H9 (cell line): ENCODE results near the gene DDX51. TPM values are rescaled to one million over a fixed set of nuclear protein-coding genes. Genes with fewer than 3 reads are reported as not detected.

Experiments used
- DNase-seq: peaks from one replicate; pipeline ENCODE4 v3.0.0-alpha.2; 2017
- H2AFZ ChIP-seq: one replicate; pipeline ENCODE4 v1.6.1; 2013; ENCODE audit warnings: mild to moderate bottlenecking, low read length, control low read depth, moderate library complexity
- H2AK5ac ChIP-seq: 2 replicates; pipeline ENCODE4 v1.6.1; 2013; ENCODE audit warnings: low read length, control low read depth, mixed read lengths; ENCODE audit not compliant: insufficient read length
- H2BK120ac ChIP-seq: one replicate; pipeline ENCODE4 v1.6.1; 2013; ENCODE audit warnings: low read depth, mild to moderate bottlenecking, low read length, control low read depth, inconsistent platforms; ENCODE audit not compliant: poor library complexity, severe bottlenecking
- H2BK12ac ChIP-seq: 2 replicates; pipeline ENCODE4 v1.6.1; 2013; ENCODE audit warnings: low read length, control low read depth, mixed read lengths, low read depth; ENCODE audit not compliant: insufficient read length
- H2BK15ac ChIP-seq: 2 replicates; pipeline ENCODE4 v1.6.1; 2013; ENCODE audit warnings: low read depth, low read length, control low read depth
- H2BK20ac ChIP-seq: one replicate; pipeline ENCODE4 v1.6.1; 2013; ENCODE audit warnings: low read depth, mild to moderate bottlenecking, low read length, control low read depth, inconsistent platforms; ENCODE audit not compliant: poor library complexity, severe bottlenecking
- H2BK5ac ChIP-seq: 2 replicates; pipeline ENCODE4 v1.6.1; 2013; ENCODE audit warnings: low read length, control low read depth, mixed read lengths; ENCODE audit not compliant: insufficient read length
- H3K14ac ChIP-seq: 2 replicates; pipeline ENCODE4 v1.6.1; 2013; ENCODE audit warnings: low read length, control low read depth; ENCODE audit not compliant: insufficient read depth
- H3K18ac ChIP-seq: 2 replicates; pipeline ENCODE4 v1.6.1; 2013; ENCODE audit warnings: low read depth, mild to moderate bottlenecking, mixed read lengths, low read length, control low read depth; ENCODE audit not compliant: insufficient read length
- H3K23ac ChIP-seq: 2 replicates; pipeline ENCODE4 v1.6.1; 2013; ENCODE audit warnings: low read length, control low read depth, mixed read lengths, low read depth; ENCODE audit not compliant: insufficient read length
- H3K23me2 ChIP-seq: 2 replicates; pipeline ENCODE4 v1.6.1; 2013; ENCODE audit warnings: low read depth, mild to moderate bottlenecking, mixed read lengths, low read length, control low read depth; ENCODE audit not compliant: insufficient read length, poor library complexity, severe bottlenecking
- H3K27ac ChIP-seq: 2 replicates; pipeline ENCODE4 v1.5.1; 2013; ENCODE audit warnings: low read length, control low read depth, mixed read lengths, low read depth; ENCODE audit not compliant: insufficient read length
- H3K27me3 ChIP-seq: 2 replicates; pipeline ENCODE4 v1.6.1; 2013; ENCODE audit warnings: low read length, control low read depth, inconsistent platforms; ENCODE audit not compliant: insufficient read depth
- H3K4ac ChIP-seq: 2 replicates; pipeline ENCODE4 v1.6.1; 2013; ENCODE audit warnings: low read depth, mild to moderate bottlenecking, control low read depth, inconsistent platforms, low read length, moderate library complexity
- H3K4me1 ChIP-seq: 2 replicates; pipeline ENCODE4 v1.6.1; 2013; ENCODE audit warnings: low read length, control low read depth, inconsistent platforms; ENCODE audit not compliant: insufficient read depth
- H3K4me2 ChIP-seq: 2 replicates; pipeline ENCODE4 v1.6.1; 2013; ENCODE audit warnings: low read length, control low read depth, mixed read lengths; ENCODE audit not compliant: insufficient read length, insufficient read depth
- H3K56ac ChIP-seq: 2 replicates; pipeline ENCODE4 v1.6.1; 2013; ENCODE audit warnings: low read depth, mild to moderate bottlenecking, mixed read lengths, low read length, control low read depth; ENCODE audit not compliant: insufficient read length
- H3K79me1 ChIP-seq: 2 replicates; pipeline ENCODE4 v1.6.1; 2013; ENCODE audit warnings: low read depth, mild to moderate bottlenecking, moderate library complexity, low read length, control low read depth, inconsistent platforms; ENCODE audit not compliant: insufficient read depth, poor library complexity, severe bottlenecking
- H3K79me2 ChIP-seq: 2 replicates; pipeline ENCODE4 v1.6.1; 2013; ENCODE audit warnings: low read length, control low read depth, inconsistent platforms; ENCODE audit not compliant: insufficient read depth
- H3K9ac ChIP-seq: 2 replicates; pipeline ENCODE4 v1.6.1; 2013; ENCODE audit warnings: low read length, control low read depth, mixed read lengths; ENCODE audit not compliant: insufficient read length; ENCODE audit errors: extremely low read depth
- H3K9me3 ChIP-seq: one replicate; pipeline ENCODE4 v1.6.1; 2013; ENCODE audit warnings: low read depth, low read length, inconsistent platforms; ENCODE audit not compliant: control insufficient read depth
- H3T11ph ChIP-seq: one replicate; pipeline ENCODE4 v1.6.1; 2013; ENCODE audit warnings: mild to moderate bottlenecking, low read length, control low read depth, inconsistent platforms
- H4K20me1 ChIP-seq: one replicate; pipeline ENCODE4 v1.6.1; 2013; ENCODE audit not compliant: control insufficient read depth, insufficient read length, insufficient read depth
- H4K5ac ChIP-seq: 2 replicates; pipeline ENCODE4 v1.6.1; 2013; ENCODE audit warnings: low read depth, mild to moderate bottlenecking, mixed read lengths, low read length, control low read depth; ENCODE audit not compliant: insufficient read length
- H4K8ac ChIP-seq: replicated peaks from 2 replicates; pipeline ENCODE4 v1.6.1; 2013; ENCODE audit warnings: low read length, control low read depth, mixed read lengths, low read depth; ENCODE audit not compliant: insufficient read length
- H4K91ac ChIP-seq: 2 replicates; pipeline ENCODE4 v1.6.1; 2013; ENCODE audit warnings: low read depth, mild to moderate bottlenecking, moderate library complexity, mixed read lengths, low read length, control low read depth; ENCODE audit not compliant: insufficient read length
- H3K27ac Mint-ChIP-seq, 3 experiments: 2 replicates in 2 of 3; 3 replicates in 1 of 3; pipeline ENCODE4 v1.8.0; 2020 to 2021; ENCODE audit warnings: mixed read lengths in 3 of 3, mild to moderate bottlenecking in 1 of 3, moderate library complexity in 1 of 3
- H3K27me3 Mint-ChIP-seq: 2 replicates; pipeline ENCODE4 v1.8.0; 2021; ENCODE audit warnings: low read depth, mild to moderate bottlenecking, moderate library complexity, mixed read lengths
- H3K36me3 Mint-ChIP-seq, 3 experiments: 2 replicates in 2 of 3; 3 replicates in 1 of 3; pipeline ENCODE4 v1.8.0; 2020 to 2021; ENCODE audit warnings: low read depth in 3 of 3, mixed read lengths in 3 of 3; ENCODE audit not compliant: insufficient read depth in 1 of 3
- H3K4me1 Mint-ChIP-seq, 2 experiments: 2 replicates each; pipeline ENCODE4 v1.8.0; 2020; ENCODE audit warnings: mixed read lengths in 2 of 2
- H3K4me3 Mint-ChIP-seq, 2 experiments: 2 replicates in 1 of 2; 3 replicates in 1 of 2; pipeline ENCODE4 v1.8.0; 2020 to 2021; ENCODE audit warnings: mild to moderate bottlenecking in 2 of 2, mixed read lengths in 2 of 2, moderate library complexity in 1 of 2
- H3K9me3 Mint-ChIP-seq, 2 experiments: 2 replicates in 1 of 2; 3 replicates in 1 of 2; pipeline ENCODE4 v1.8.0; 2020; ENCODE audit warnings: mild to moderate bottlenecking in 2 of 2, mixed read lengths in 2 of 2, moderate library complexity in 1 of 2
- CTCF ChIP-seq: fragments of 200-600 bp; sonication (generic); conservative IDR thresholded peaks from 3 replicates; pipeline ENCODE4 v1.8.0; 2021; ENCODE audit warnings: antibody characterized with exemption, mild to moderate bottlenecking
- WGBS: extraction: QIAGEN DNeasy Blood & Tissue Kit; methylation state at CpG from one replicate; pipeline ENCODE4 v1.1.7; 2013; ENCODE audit warnings: missing lambda C conversion rate, low lambda C conversion rate, mixed read lengths; ENCODE audit not compliant: insufficient read length; ENCODE audit errors: extremely low coverage; 5-methylcytosine and 5-hydroxymethylcytosine counted together
- total RNA-seq: library from RNA; stranded (reverse); gene quantifications from 2 replicates; pipeline ENCODE4 v1.2.1, GENCODE V29; 2021

The DDX51 gene
- total RNA-seq, 1 experiment from 2014 or later = 37.9 TPM

DNA sequence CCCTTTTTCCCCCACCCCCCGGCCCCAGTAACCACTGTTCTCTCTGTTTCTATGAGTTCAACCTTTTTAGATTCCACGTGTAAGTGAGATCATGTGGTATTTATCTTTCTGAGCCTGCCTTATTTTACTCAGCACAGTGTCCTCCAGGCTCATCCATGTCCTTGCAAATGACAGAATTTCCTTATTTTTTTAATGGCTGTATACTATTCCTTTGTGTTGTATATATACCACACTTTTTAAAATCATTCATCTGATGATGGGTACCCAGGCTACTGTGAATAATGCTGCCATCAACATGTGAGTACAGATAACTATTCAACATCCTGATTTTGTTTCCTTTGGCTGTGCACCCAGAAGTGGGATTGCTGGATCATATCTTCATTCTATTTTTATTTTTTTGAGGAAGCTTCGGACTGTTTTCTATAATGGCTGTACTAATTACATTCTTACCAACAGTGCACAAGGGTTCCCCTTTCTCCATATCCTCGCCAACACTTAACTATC is 54.7 kb downstream of the DDX51 start:
- H3K14ac ChIP-seq = no peak overlapping the region
- no peaks in the 10 kb centered on the region for H3K27me3 ChIP-seq
- DNase-seq = no peak
- H3K27ac ChIP-seq = no peak overlapping the region
- H3K4me2 ChIP-seq = no peak overlapping the region
- no peak overlapping the region for H3K4ac ChIP-seq
- H2AFZ ChIP-seq = no peak overlapping the region
- H3K9me3 Mint-ChIP-seq = no peaks in the 10 kb centered on the region; a peak in 1 of 5 replicates
- no peak overlapping the region for H2BK12ac ChIP-seq
- H3K79me2 ChIP-seq = peaks cover 4% of the 10 kb centered on the region; the same call in 1 of the 2 replicates
- no peak overlapping the region for H3K56ac ChIP-seq
- H3K18ac ChIP-seq = no peak overlapping the region
- H2BK20ac ChIP-seq = no peak overlapping the region
- H3K27me3 Mint-ChIP-seq = no peaks in the 10 kb centered on the region
- no CpG with 5 or more reads among the region's 4 CpGs for WGBS
- H2BK5ac ChIP-seq = no peak overlapping the region
- no peak overlapping the region for H3K9ac ChIP-seq
- H3K36me3 Mint-ChIP-seq = peaks cover 41 to 59% (median 59%) of the 10 kb centered on the region in 3 experiments
- no peak overlapping the region for H4K5ac ChIP-seq
- TF ChIP-seq CTCF = no peak
- H2BK15ac ChIP-seq = no peak overlapping the region
- H3K79me1 ChIP-seq = no peaks in the 10 kb centered on the region
- H2BK120ac ChIP-seq = no peak overlapping the region
- H4K8ac ChIP-seq = no peak overlapping the region
- no peaks in the 10 kb centered on the region for H3K4me1 ChIP-seq
- no peak overlapping the region for H3K23ac ChIP-seq
- no peaks in the 10 kb centered on the region for H3K9me3 ChIP-seq
- no peak overlapping the region for H3K4me3 Mint-ChIP-seq
- peaks cover 7% of the 10 kb centered on the region in 2 experiments for H3K4me1 Mint-ChIP-seq
- no peak overlapping the region for H2AK5ac ChIP-seq
- no peak overlapping the region for H3K27ac Mint-ChIP-seq
- no peak overlapping the region for H3T11ph ChIP-seq
- H3K23me2 ChIP-seq = peaks cover 7% of the 10 kb centered on the region
- no peak overlapping the region for H4K91ac ChIP-seq
- H4K20me1 ChIP-seq = no peaks in the 10 kb centered on the region

Other genes starting within 250 kb of the DDX51 start
- 52.7 and 57.2 TPM in 2 replicates for gene ULK1, start 249.7 kb downstream of the DDX51 start, total RNA-seq
- gene PUS1, start 215.0 kb downstream of the DDX51 start, total RNA-seq = 116 and 117 TPM in 2 replicates
- gene EP400, start 194.4 kb downstream of the DDX51 start, total RNA-seq = 53.3 and 61.7 TPM in 2 replicates
- 36.5 and 36.9 TPM in 2 replicates for gene NOC4L, start 138 bp upstream of the DDX51 start, total RNA-seq
- 0.35 and 0.88 TPM in 2 replicates for gene GALNT9, start 185.3 kb upstream of the DDX51 start, total RNA-seq